Measurements from ENCODE around the gene ARFGAP2.

ARFGAP2 gene

DNA sequence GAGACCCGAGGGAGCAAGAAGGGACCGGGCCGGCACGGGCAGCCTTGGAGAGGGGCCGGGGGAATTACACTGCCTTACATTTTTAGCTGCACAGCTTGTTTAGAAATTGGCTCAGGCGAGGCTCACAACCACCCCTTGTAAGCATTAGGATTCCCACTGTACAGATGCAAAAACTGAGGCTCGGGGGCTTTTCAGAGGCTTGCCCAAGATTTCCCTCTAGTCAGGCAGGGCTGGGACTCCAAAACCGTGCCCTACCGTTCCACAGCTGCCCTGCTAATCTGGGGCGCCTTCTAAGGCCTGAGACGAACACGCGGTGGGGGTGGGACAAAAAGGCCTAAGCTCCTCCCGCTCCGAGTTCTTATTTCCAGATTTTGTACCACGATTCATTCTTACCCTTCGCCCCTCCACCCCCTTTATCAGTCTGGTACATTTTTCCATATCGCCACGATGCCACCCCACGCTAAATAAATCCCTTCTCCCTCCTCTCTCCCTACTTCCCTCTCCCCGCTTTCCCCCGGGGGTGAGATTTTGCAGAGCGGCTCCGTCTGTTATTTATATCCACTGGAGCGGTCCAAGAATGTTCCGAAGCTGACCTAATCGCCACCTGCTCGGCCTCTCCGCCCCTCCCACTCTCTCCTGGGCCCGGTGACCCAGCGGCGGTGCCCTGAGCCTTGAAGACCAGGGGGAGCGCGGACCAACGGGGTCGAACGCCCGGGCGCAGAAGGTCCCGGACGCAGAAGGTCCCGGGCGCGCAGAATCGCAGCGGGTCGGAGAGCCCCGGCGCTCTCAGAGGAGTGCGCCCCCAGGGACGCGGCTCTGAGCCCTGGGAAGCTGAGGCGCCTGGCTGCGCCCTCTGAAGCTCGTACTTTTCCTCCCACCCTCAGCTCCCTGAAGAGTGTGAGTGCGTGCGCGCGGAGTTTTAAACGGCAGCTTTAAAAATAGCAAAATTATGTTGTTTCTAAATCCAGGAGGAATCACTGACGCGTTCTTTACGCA is 10.3 kb upstream of the ARFGAP2 start:
- DNase-seq (ENCODE audit: low read depth), result peak; percentile 39

DNA sequence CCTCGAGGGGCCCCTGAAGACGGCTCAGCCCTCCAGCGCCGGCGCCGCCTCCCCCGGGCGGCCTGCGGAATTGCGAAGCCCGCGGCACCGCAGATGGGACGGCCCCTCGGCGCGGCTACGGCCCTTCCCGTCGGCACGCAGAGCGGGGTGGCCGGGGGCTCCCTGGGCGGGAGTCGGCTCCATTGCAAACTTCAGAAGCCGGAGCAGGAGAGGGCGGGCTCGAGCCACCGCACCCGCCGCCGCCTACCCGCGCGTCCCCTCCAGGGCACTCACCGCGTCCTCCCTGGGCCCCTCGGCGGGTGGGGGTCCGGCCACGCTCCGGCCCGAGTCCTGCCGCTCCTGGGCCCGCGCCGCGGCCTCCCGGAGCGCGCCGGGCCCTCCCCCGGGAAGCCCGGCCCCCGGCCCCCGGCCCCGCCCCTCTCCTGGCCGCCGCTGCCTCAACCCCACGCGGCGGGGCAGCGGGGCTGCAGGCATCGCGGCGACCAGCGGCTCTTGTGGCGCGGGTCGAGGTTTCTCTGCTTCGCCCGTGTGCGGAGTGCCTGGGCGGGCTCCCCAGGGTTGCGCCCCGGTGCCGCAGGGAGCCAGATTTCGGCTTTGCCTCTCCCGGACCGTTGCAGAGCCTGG is 9.5 kb upstream of the ARFGAP2 start, which contains the start of gene PACSIN3:
PACSIN3 (minus strand) TSS at position 359 of the 624 bp plus-strand sequence. CDS start 3,707 bp downstream, outside the sequence.
- peak; percentile 35 for DNase-seq (ENCODE audit: low read depth)
- TF ChIP-seq, protein P1, sequence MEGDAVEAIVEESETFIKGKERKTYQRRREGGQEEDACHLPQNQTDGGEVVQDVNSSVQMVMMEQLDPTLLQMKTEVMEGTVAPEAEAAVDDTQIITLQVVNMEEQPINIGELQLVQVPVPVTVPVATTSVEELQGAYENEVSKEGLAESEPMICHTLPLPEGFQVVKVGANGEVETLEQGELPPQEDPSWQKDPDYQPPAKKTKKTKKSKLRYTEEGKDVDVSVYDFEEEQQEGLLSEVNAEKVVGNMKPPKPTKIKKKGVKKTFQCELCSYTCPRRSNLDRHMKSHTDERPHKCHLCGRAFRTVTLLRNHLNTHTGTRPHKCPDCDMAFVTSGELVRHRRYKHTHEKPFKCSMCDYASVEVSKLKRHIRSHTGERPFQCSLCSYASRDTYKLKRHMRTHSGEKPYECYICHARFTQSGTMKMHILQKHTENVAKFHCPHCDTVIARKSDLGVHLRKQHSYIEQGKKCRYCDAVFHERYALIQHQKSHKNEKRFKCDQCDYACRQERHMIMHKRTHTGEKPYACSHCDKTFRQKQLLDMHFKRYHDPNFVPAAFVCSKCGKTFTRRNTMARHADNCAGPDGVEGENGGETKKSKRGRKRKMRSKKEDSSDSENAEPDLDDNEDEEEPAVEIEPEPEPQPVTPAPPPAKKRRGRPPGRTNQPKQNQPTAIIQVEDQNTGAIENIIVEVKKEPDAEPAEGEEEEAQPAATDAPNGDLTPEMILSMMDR (IDR thresholded peaks at IDR 0.05; ENCODE audit: low read length, missing control alignments), result no peak
- H3K4me3 ChIP-seq (replicated peaks; ENCODE audit: low read depth, low read length), result peak within 1 kb of the TSS; percentile 64

More for the DNA sequence above, 10.3 kb upstream of the ARFGAP2 start:
- TF ChIP-seq, protein P1 (IDR thresholded peaks at IDR 0.05; ENCODE audit: low read length, missing control alignments), result no peak
- H3K4me3 ChIP-seq (replicated peaks; ENCODE audit: low read depth, low read length), result peak overlapping the region; percentile 64

DNA sequence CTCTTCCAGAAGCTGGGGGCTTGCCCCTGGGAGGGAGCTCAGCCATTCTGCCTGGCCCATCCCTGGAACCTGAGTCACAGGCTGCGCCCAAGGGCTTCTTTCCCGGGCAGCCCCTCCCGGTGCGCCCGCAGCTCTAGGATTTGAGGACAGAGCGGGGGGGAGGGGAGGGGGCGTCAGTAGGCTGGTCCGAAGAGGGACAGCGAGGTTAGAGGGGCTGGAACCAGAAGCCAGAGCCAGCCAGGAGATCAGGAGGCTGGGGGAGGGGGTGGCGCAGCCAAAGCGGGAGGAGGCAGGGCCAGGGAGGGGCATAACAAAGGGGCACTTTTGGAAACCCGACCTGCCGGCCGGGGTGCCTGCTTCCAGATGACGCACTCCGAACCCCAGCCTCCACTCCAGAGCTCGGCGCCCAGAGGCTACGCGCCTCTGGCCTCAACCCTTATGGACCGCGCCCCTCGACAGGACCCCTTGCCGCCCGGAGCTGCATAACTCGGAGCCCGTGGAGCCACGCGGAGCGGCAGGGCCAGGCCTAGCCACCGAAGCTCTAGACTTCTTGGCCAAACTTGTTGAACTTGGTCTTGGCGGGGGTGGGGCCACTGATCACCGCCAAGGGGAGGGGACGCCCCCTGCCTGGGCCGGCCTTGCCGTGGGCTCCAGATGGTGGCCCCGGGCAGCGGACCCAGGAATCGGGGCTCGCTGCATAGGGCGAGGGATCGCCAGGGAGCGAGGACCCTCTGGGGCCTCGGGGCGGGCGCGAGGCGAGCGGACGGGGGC is 8.8 kb upstream of the ARFGAP2 start:
- DNase-seq (ENCODE audit: low read depth), result peak; percentile 20
- H3K4me3 ChIP-seq (replicated peaks; ENCODE audit: low read depth, low read length), result peak overlapping the region; percentile 64
- TF ChIP-seq, protein P1 (IDR thresholded peaks at IDR 0.05; ENCODE audit: low read length, missing control alignments), result no peak

DNA sequence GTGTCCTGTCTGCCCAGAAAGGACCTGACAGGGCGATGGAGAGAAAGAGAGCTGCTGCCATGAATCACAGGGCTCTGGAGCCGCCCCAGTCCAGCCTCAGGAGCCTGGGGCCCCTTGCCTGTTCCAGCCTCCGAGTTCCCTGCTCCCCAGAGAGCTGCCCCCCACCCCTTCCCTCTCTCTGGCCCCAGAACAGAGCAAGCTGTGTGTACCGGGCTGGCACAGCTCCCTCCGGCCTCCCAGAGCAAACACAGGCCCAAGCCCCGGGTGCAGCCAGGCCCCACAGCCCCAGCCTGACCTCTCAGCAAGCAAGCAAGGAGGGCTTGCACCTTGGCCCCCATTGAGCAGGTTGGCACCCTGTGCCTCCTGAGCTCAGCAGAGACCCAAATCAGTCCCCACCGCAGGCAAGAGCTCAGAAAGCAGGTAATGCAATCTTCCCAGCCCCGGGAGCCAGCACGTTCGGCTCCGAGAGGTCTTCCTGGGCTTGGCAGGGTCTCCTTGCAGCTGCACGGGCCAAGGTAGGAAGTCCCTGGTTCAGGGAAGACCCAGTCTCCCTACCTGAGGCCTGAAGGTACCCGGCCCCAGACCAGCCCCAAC is 8.1 kb upstream of the ARFGAP2 start:
- no peak for DNase-seq (ENCODE audit: low read depth)
- TF ChIP-seq, protein P1 (IDR thresholded peaks at IDR 0.05; ENCODE audit: low read length, missing control alignments), result no peak
- peak overlapping the region; percentile 64 for H3K4me3 ChIP-seq (replicated peaks; ENCODE audit: low read depth, low read length)

DNA sequence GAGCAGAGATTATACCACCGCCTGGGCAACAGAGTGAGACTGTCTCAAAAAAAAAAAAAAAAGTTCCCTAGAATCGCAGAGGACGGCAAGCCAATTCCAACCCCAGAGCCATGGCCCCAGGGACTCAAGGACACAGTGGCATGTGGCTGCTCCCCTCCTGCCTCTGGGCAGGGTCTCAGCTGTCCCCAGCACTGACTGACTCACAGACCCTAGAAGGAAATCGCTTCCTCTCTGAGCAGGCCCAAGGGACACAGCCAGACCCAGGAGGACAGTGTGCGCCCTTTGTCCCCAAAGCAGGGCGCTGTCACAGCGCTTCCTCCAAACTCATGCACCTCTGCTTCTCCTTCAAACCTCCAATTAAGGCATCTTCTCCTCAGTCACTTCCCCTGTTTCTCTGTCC is 7.3 kb upstream of the ARFGAP2 start:
- DNase-seq (ENCODE audit: low read depth), result no peak
- H3K4me3 ChIP-seq (replicated peaks; ENCODE audit: low read depth, low read length), result no peak overlapping the region
- TF ChIP-seq, protein P1 (IDR thresholded peaks at IDR 0.05; ENCODE audit: low read length, missing control alignments), result no peak
